H1 (cell line): ENCODE measurements around the gene FOXA3. TPM values are rescaled to one million over a fixed set of nuclear protein-coding genes. Genes with fewer than 3 reads are reported as not detected.

Experiments
- KDM4A ChIP-seq: IDR thresholded peaks from one replicate; pipeline ENCODE4 v1.7.1; 2012; ENCODE audit warnings: low read depth, mild to moderate bottlenecking, moderate library complexity, low read length, inconsistent platforms; ENCODE audit not compliant: severe bottlenecking
- KDM5A ChIP-seq: fragments of 200-600 bp; IDR thresholded peaks from 2 replicates; pipeline ENCODE4 v1.7.1; 2012; ENCODE audit warnings: mild to moderate bottlenecking, low read length, inconsistent platforms, mixed read lengths
- POU5F1 ChIP-seq: IDR thresholded peaks from 2 replicates; pipeline ENCODE4 v1.6.1; 2011; ENCODE audit warnings: low read depth, mild to moderate bottlenecking, low read length, moderate library complexity
- RXRA ChIP-seq: IDR thresholded peaks from 2 replicates; pipeline ENCODE4 v1.6.1; 2011; ENCODE audit warnings: low read depth, mild to moderate bottlenecking, low read length, moderate library complexity; ENCODE audit not compliant: insufficient read depth
- SIN3A ChIP-seq, 2 experiments: IDR thresholded peaks in 1 of 2; conservative IDR thresholded peaks in 1 of 2; 2 replicates each; pipeline ENCODE4 v1.6.1; 2011 to 2012; ENCODE audit warnings: low read length in 2 of 2, improper control_type of control experiment in 1 of 2, low read depth in 1 of 2, mild to moderate bottlenecking in 1 of 2
- SRF ChIP-seq: IDR thresholded peaks from 2 replicates; pipeline ENCODE4 v1.6.1; 2011; ENCODE audit warnings: mild to moderate bottlenecking, low read depth, low read length, moderate library complexity
- SUZ12 ChIP-seq: fragments of 200-600 bp; sonication (generic); IDR thresholded peaks from 2 replicates; pipeline ENCODE4 v1.6.1; 2012; ENCODE audit warnings: mild to moderate bottlenecking, inconsistent platforms, low read length, moderate library complexity, mixed read lengths
- TAF7 ChIP-seq: optimal IDR thresholded peaks from 2 replicates; pipeline ENCODE3; 2011; ENCODE audit warnings: low read depth, mild to moderate bottlenecking, inconsistent platforms, low read length, moderate library complexity, borderline replicate concordance
- TBP ChIP-seq: IDR thresholded peaks from 2 replicates; pipeline ENCODE4 v1.6.1; 2011; ENCODE audit warnings: low read depth, low read length, improper control_type of control experiment
- TEAD4 ChIP-seq: IDR thresholded peaks from 2 replicates; pipeline ENCODE4 v1.6.1; 2012; ENCODE audit warnings: low read depth, low read length, inconsistent platforms, mixed read lengths
- polyA plus RNA-seq, 7 experiments: library from polyadenylated mRNA; depleted of rRNA in 3 of 7; stranded (reverse) in 5 of 7; unstranded in 2 of 7; fragments of >200 nt in 5 of 7; fragments of 200-250 nt in 2 of 7; gene quantifications; 1 replicate in 5 of 7; 2 replicates in 1 of 7; 4 replicates in 1 of 7; pipeline versions ENCODE4 v1.2.1 to v1.2.3, GENCODE V29; 2011 to 2013; ENCODE audit warnings: missing spikeins in 2 of 7, mixed read lengths in 2 of 7
- total RNA-seq: library from RNA; stranded (reverse); fragmentation: NEBNext Ultra II Directional; extraction: Animal tissue kit (Norgen Biotek cat#: 25700); gene quantifications from 2 replicates; pipeline ENCODE4 v1.2.1, GENCODE V29; 2021

FOXA3 gene
- total and polyA plus RNA-seq, 2 of the 8 experiments (the other 6 are each of a cell fraction or from before 2014, with no cell fraction given), result 20.2 to 49.1 TPM

DNA sequence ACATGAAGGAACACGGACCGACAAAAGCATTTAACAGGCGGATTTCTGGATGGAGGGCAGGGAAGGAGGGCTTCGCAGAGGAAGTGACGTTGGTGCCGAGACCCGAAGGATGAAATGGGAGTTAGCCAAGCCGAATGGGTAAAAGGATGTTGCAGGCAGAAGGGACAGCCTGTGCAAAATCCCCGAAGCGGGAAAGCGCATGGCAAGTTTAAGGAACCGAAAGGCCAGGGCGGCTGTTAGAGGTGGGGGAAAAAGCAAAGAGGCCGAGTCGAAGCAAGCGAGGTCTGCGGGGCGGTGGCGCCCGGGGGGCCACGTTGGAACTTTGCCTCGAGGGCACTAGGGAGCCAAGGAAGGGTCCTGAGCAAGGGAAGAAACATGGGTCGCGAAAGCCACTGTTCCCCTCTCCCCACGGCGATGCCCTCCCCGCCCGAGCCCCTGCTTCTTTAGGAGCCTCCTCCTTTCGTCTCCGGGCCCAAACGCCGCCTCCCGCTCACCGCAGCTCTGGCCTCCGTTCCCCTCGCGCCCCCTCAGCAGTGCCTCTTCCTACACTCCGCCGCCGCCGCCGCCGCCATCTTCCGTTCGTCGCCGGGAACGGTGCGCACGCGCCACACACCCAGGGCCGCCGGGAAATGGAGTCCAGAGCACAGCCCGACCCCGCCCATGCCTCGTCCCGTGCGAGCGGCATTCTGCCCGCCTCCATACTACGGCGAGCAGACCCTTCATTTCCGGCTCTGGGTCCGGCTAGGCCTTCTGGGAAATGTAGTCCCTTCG lies 1.4 kb upstream of the FOXA3 start, which contains the start of gene SYMPK (continued):
- TF ChIP-seq RXRA (no peak), SIN3A (conservative IDR thresholded peaks at IDR 0.05 in 1 of 2, IDR thresholded peaks at IDR 0.05 in 1 of 2; ENCODE audit: low read depth in 1 of 2, low read length in 2 of 2) (peak in 1 of 2 experiments; percentile 29; a peak in 1 of 4 replicates), SRF (no peak), KDM5A (no peak), TBP (peak; percentile 76), KDM4A (no peak), TEAD4 (no peak), POU5F1 (no peak), SUZ12 (no peak), TAF7 (peak; percentile 5)
